ENCODE results near the gene MASP2. TPM values are rescaled to one million over a fixed set of nuclear protein-coding genes. Genes with fewer than 3 reads are reported as not detected.

Gene MASP2
- total RNA-seq, 4 donors from 2014 or later, result 0.19 TPM; not detected in 3

GRCh38 chr1:11061652-11062365 lies 14.8 kb upstream of the MASP2 start:
- no peak for TF ChIP-seq CTCF (IDR thresholded peaks at IDR 0.05)
- ATAC-seq (ENCODE audit: low FRiP score) (no peak), DNase-seq (ENCODE audit: low spot score) (no peak)

- ATAC-seq (ENCODE audit: low FRiP score) (peak; percentile 99), DNase-seq (ENCODE audit: low spot score) (peak; percentile 73)
- TF ChIP-seq CTCF (IDR thresholded peaks at IDR 0.05), result peak in 1 of 3 donors; percentile 12
Observed at GRCh38 chr1:11059968-11060830, 13.2 kb upstream of the MASP2 start, which contains the start of gene SRM. TSS of gene SRM (minus strand) at chr1:11060018. CDS start at chr1:11059943, 75 bp downstream.

DNA sequence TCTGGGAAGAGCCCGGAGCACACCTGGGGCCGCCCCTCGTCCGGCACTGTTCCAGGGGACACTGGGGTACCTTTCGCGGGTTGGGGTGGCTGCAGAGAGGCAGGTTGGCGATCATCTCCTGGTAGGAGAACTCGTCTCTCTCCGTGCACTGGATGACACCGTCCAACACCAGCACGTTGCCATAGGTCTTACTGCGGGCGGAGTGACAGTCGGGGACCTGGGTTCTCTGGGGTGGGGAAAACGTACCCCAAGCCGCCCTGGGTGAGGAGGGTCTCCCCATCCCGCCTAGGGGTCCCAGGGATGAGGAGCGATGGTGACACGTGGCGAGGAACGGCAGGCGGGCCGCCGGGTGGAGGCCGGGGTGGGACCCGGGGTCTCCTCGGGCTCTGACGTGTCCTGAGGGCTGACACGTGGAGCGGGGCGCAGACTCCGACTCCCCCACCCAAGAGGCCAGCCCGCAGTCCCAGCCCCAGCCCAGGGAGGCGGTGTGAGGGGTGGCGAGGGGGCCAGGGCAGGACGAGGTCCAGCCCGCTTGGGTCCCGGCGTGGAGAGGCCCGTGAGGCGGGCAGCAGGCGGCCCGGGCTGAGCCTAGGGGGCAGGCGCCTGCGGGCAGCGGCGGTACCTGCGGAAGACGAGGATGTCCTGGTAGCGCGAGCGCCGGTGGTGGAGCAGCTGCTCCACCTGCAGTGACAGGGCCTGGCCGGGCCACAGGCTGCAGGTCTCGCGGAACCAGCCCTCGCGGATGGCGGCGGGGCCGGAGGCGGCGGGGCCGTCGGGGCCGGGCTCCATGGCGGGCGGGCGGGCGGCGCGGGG lies 12.3 kb upstream of the MASP2 start:
- DNase-seq (ENCODE audit: low spot score) (no peak), ATAC-seq (ENCODE audit: low FRiP score) (peak; percentile 9)
- TF ChIP-seq CTCF (IDR thresholded peaks at IDR 0.05), result no peak

DNA sequence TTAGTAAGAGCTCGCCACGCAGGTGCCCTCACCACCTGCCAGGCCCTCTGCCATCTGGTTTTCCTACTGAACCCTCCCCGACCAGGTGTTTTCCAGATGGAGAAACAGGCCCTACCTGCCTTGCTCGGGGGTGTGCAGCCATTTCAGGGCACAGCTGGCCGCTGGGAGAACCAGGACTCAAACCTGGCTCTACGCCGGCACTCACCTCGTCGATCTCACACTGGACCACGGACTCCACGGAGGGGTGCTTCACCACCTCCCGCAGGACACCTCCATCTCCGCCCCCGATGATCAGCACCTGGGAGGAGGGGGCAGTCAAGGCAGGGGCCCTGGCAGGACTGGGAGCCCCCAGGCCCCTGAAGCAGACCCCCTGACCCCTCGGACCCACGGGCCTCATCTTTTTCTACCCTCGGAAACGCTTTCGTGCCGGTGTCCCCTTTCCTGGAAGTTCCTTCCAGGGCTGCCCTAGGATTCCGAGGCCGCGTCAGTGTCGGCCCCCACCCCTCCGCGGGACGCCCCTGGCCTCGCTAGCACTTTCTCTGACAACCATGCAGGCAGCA lies 11.6 kb upstream of the MASP2 start:
- TF ChIP-seq CTCF (IDR thresholded peaks at IDR 0.05), result no peak
- no peak for DNase-seq (ENCODE audit: low spot score)
- ATAC-seq (ENCODE audit: low FRiP score), result no peak

- DNase-seq (ENCODE audit: low spot score) (no peak), ATAC-seq (ENCODE audit: low FRiP score) (no peak)
- TF ChIP-seq CTCF (IDR thresholded peaks at IDR 0.05), result no peak
Observed at GRCh38 chr1:11058026-11058425, 11.0 kb upstream of the MASP2 start.

- ATAC-seq (ENCODE audit: low FRiP score), result no peak
- TF ChIP-seq CTCF (IDR thresholded peaks at IDR 0.05), result no peak
- DNase-seq (ENCODE audit: low spot score), result no peak
Observed at GRCh38 chr1:11057477-11057876, 10.4 kb upstream of the MASP2 start.
